AG10803 (cell line): ENCODE data around the gene NFATC2.

Experiments
- DNase-seq: peaks from one replicate; pipeline ENCODE4 v3.0.0; 2010; ENCODE audit warnings: low read depth
- H3K4me3 ChIP-seq: 2 replicates; pipeline ENCODE4 v1.5.1; 2011; ENCODE audit warnings: mild to moderate bottlenecking, low read length, control low read depth
- TF ChIP-seq, protein P1 (sequence below): conservative IDR thresholded peaks from 2 replicates; pipeline ENCODE4 v1.5.1; 2011; ENCODE audit warnings: mild to moderate bottlenecking, low read length, control low read depth, inconsistent platforms

NFATC2 gene

GRCh38 chr20:51396365-51396909 is 146.1 kb downstream of the NFATC2 start:
- no peak overlapping the region for H3K4me3 ChIP-seq
- TF ChIP-seq, protein P1, sequence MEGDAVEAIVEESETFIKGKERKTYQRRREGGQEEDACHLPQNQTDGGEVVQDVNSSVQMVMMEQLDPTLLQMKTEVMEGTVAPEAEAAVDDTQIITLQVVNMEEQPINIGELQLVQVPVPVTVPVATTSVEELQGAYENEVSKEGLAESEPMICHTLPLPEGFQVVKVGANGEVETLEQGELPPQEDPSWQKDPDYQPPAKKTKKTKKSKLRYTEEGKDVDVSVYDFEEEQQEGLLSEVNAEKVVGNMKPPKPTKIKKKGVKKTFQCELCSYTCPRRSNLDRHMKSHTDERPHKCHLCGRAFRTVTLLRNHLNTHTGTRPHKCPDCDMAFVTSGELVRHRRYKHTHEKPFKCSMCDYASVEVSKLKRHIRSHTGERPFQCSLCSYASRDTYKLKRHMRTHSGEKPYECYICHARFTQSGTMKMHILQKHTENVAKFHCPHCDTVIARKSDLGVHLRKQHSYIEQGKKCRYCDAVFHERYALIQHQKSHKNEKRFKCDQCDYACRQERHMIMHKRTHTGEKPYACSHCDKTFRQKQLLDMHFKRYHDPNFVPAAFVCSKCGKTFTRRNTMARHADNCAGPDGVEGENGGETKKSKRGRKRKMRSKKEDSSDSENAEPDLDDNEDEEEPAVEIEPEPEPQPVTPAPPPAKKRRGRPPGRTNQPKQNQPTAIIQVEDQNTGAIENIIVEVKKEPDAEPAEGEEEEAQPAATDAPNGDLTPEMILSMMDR, result no peak

GRCh38 chr20:51394706-51395105 is 147.8 kb downstream of the NFATC2 start:
- no peak for DNase-seq
- H3K4me3 ChIP-seq, result no peak overlapping the region
- TF ChIP-seq, protein P1, result no peak

More at GRCh38 chr20:51396365-51396909, 146.1 kb downstream of the NFATC2 start:
- DNase-seq, result no peak

DNA sequence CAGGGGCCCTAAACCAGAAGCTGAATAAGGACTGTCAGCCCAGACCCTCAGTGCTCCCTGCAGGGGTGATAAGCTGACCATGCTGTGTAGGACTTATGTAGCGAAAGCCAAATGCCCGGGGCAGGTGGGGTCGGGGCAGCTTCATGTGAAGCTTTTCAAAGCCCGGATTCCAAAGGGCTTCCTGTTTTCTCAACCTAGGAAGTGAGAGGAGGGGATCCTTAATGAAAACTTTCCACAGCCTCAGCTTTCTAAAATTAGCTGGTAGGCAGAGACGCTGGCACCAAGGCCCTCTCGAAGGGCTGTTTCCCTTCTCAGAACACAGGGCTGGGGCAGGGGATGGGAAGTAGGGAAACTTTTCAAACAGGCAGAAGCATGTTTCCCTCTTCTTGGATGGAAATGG is 148.9 kb downstream of the NFATC2 start:
- no peak overlapping the region for H3K4me3 ChIP-seq
- no peak for DNase-seq
- TF ChIP-seq, protein P1, result no peak

- no peak for DNase-seq
- H3K4me3 ChIP-seq, result no peak overlapping the region
- TF ChIP-seq, protein P1, result no peak
Measured at GRCh38 chr20:51392614-51393186, 149.8 kb downstream of the NFATC2 start.

DNA sequence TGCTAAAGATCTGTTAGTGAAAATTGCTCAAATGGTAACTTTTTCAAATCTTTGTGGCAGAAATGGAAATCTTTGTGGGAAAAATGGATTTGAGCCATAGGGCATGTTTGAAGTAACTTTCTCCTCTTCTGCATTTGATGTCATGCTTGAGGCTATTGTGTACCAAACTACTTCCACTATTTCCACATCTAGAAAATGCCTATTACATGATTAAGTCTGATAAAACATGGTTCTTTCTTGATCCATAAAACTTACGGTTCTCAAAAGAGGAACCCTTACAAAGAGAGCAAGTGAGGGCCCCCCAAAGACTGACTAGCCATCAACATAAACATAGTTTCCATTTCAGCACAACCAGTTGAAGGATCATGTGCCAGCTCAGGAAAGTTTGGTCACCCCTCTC is 150.6 kb downstream of the NFATC2 start:
- TF ChIP-seq, protein P1, result no peak
- DNase-seq, result no peak
- no peak overlapping the region for H3K4me3 ChIP-seq

DNA sequence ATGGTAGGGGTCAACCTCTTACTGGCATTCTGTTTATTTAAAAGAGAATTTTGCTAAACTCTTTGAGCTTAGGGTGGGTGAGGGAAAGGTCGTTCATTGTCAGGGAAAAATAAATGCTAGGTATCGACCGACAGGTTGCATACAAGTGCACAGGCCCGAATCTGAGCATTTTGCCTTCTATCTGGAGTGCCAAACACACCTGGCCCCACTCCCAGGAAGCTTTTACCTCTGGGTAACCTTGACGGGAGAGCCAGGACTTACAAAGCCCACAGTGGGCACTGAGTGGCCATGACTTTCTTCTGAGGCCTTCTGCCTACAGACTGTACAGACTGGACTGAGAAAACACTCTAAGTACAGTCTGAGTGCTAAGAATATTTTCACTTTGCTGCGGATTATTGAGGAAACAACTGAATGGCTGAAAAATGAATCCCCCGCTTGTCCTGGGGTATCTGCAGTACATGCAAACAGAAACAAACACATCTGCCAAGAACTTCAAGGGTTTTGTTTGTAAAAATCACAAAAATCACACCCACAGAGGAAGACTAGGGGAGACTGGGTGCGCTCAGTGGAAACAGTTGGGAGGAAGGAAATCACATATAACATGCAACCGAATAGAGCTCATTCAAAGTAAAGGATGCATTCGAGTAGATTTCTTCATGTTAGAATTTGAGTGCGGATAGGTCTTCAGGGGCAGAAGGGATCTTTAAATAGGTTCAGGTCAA is 152.8 kb downstream of the NFATC2 start:
- TF ChIP-seq, protein P1, result no peak
- H3K4me3 ChIP-seq, result no peak overlapping the region
- DNase-seq, result no peak
